CD4-positive, CD25-positive, alpha-beta regulatory T cell (primary cell): ENCODE data around the gene ZNF536. TPM values are rescaled to one million over a fixed set of nuclear protein-coding genes. Genes with fewer than 3 reads are reported as not detected.

Source experiments
- ATAC-seq, 2 donors: fragments of 150-1000 bp; cut with Tn5 transposase; one replicate each; pipeline ENCODE4 v1.10.0; 2021; ENCODE audit warnings: low read depth in 2 of 2, moderate number of reproducible peaks in 2 of 2, moderate library complexity in 1 of 2
- DNase-seq, 3 donors: peaks; one replicate each; pipeline versions ENCODE4 v3.0.0 to v3.0.0-alpha.2; 2012 to 2022; ENCODE audit warnings: mixed read lengths in 1 of 3
- H3K27ac ChIP-seq: one replicate; pipeline ENCODE4 v1.7.0; 2013; ENCODE audit warnings: mild to moderate bottlenecking, low read length; ENCODE audit not compliant: insufficient read depth, poor library complexity, severe bottlenecking
- H3K27me3 ChIP-seq: one replicate; pipeline ENCODE4 v1.7.0; 2013; ENCODE audit warnings: low read length; ENCODE audit not compliant: control insufficient read depth, insufficient read depth
- H3K36me3 ChIP-seq: one replicate; pipeline ENCODE4 v1.7.0; 2013; ENCODE audit warnings: mild to moderate bottlenecking, low read length, moderate library complexity; ENCODE audit not compliant: control insufficient read depth, insufficient read depth
- H3K4me1 ChIP-seq: 2 replicates; pipeline ENCODE4 v1.7.0; 2013; ENCODE audit warnings: mild to moderate bottlenecking, low read length; ENCODE audit not compliant: insufficient read depth, control insufficient read depth, poor library complexity, severe bottlenecking
- H3K4me3 ChIP-seq: one replicate; pipeline ENCODE4 v1.7.0; 2013; ENCODE audit warnings: low read depth, mild to moderate bottlenecking, low read length, moderate library complexity
- H3K9me3 ChIP-seq, 2 experiments: 1 replicate in 1 of 2; 2 replicates in 1 of 2; pipeline ENCODE4 v1.7.0; 2013; ENCODE audit warnings: low read length in 2 of 2, mild to moderate bottlenecking in 1 of 2, moderate library complexity in 1 of 2; ENCODE audit not compliant: control insufficient read depth in 2 of 2
- H3K27ac Mint-ChIP-seq, 3 donors: one replicate each; pipeline ENCODE4 v1.8.0; 2020 to 2022; ENCODE audit warnings: mild to moderate bottlenecking in 3 of 3, mixed read lengths in 3 of 3, moderate library complexity in 2 of 3
- H3K27me3 Mint-ChIP-seq: one replicate; pipeline ENCODE4 v1.8.0; 2022; ENCODE audit warnings: mild to moderate bottlenecking, mixed read lengths
- H3K36me3 Mint-ChIP-seq: one replicate; pipeline ENCODE4 v1.8.0; 2020; ENCODE audit warnings: mixed read lengths
- H3K4me1 Mint-ChIP-seq, 4 donors: one replicate each; pipeline ENCODE4 v1.8.0; 2020 to 2022; ENCODE audit warnings: mixed read lengths in 4 of 4, mild to moderate bottlenecking in 1 of 4
- H3K4me3 Mint-ChIP-seq, 4 donors: one replicate each; pipeline ENCODE4 v1.8.0; 2020 to 2022; ENCODE audit warnings: mild to moderate bottlenecking in 4 of 4, mixed read lengths in 4 of 4, moderate library complexity in 3 of 4
- H3K9me3 Mint-ChIP-seq, 7 donors: one replicate each; pipeline ENCODE4 v1.8.0; 2020 to 2022; ENCODE audit warnings: mixed read lengths in 7 of 7, mild to moderate bottlenecking in 3 of 7, moderate library complexity in 2 of 7
- polyA plus RNA-seq, 4 donors: library from polyadenylated mRNA; unstranded; fragments of 300-500 nt; fragmentation: Illumina TruSeq; gene quantifications; one replicate each; pipeline ENCODE4 v1.2.3, GENCODE V29; 2021
- total RNA-seq: library from RNA; stranded (reverse); gene quantifications from one replicate; pipeline ENCODE4 v1.2.3, GENCODE V29; 2022

The ZNF536 gene
- total and polyA plus RNA-seq, 5 donors from 2014 or later = 0.14 to 0.63 (median 0.49) TPM; not detected in 1

GRCh38 chr19:30428844-30429243, 56.7 kb downstream of the ZNF536 start:
- no peaks in the 10 kb centered on the region for H3K27me3 Mint-ChIP-seq

GRCh38 chr19:30430206-30430734, 58.1 kb downstream of the ZNF536 start:
- ATAC-seq (no peak), DNase-seq (no peak)
- Mint-ChIP-seq H3K36me3 (no peaks in the 10 kb centered on the region), H3K27me3 (no peaks in the 10 kb centered on the region), H3K4me1 (no peaks in the 10 kb centered on the region), H3K4me3 (no peak overlapping the region), H3K27ac (no peak overlapping the region), H3K9me3 (peaks cover 0 to 5% (median 0%) of the 10 kb centered on the region in 7 donors)
- no peaks in the 10 kb centered on the region for H3K27me3 ChIP-seq
- H3K27ac ChIP-seq = no peak overlapping the region
- H3K36me3 ChIP-seq = no peaks in the 10 kb centered on the region
- H3K4me1 ChIP-seq = no peaks in the 10 kb centered on the region
- H3K4me3 ChIP-seq = no peak overlapping the region
- no peaks in the 10 kb centered on the region for H3K9me3 ChIP-seq

More at GRCh38 chr19:30428844-30429243, 56.7 kb downstream of the ZNF536 start:
- Histone ChIP-seq H3K27ac (no peak overlapping the region), H3K4me3 (no peak overlapping the region), H3K9me3 (no peaks in the 10 kb centered on the region), H3K36me3 (no peaks in the 10 kb centered on the region), H3K27me3 (no peaks in the 10 kb centered on the region), H3K4me1 (no peaks in the 10 kb centered on the region)
- Mint-ChIP-seq H3K27ac (no peak overlapping the region), H3K36me3 (no peaks in the 10 kb centered on the region), H3K4me1 (no peaks in the 10 kb centered on the region), H3K4me3 (no peak overlapping the region), H3K9me3 (peaks cover 0 to 8% (median 0%) of the 10 kb centered on the region in 7 donors)
- ATAC-seq = no peak
- no peak for DNase-seq

- H3K27me3 Mint-ChIP-seq = no peaks in the 10 kb centered on the region
- no peak for ATAC-seq
- H3K4me3 ChIP-seq = no peak overlapping the region
- DNase-seq = no peak
- no peak overlapping the region for H3K27ac Mint-ChIP-seq
- H3K36me3 Mint-ChIP-seq = no peaks in the 10 kb centered on the region
- no peak overlapping the region for H3K4me3 Mint-ChIP-seq
- H3K9me3 Mint-ChIP-seq = peaks cover 0 to 5% (median 2%) of the 10 kb centered on the region in 7 donors
- H3K9me3 ChIP-seq = no peaks in the 10 kb centered on the region
- H3K27me3 ChIP-seq = no peaks in the 10 kb centered on the region
- no peaks in the 10 kb centered on the region for H3K4me1 ChIP-seq
- no peaks in the 10 kb centered on the region for H3K36me3 ChIP-seq
- no peaks in the 10 kb centered on the region for H3K4me1 Mint-ChIP-seq
- H3K27ac ChIP-seq = no peak overlapping the region
These were observed 59.4 kb downstream of the ZNF536 start for GRCh38 chr19:30431591-30431990.

- DNase-seq (no peak), ATAC-seq (no peak)
- Histone ChIP-seq H3K36me3 (no peaks in the 10 kb centered on the region), H3K4me3 (no peak overlapping the region), H3K27me3 (no peaks in the 10 kb centered on the region), H3K27ac (no peak overlapping the region), H3K9me3 (no peaks in the 10 kb centered on the region), H3K4me1 (no peaks in the 10 kb centered on the region)
- Mint-ChIP-seq H3K4me1 (no peaks in the 10 kb centered on the region), H3K36me3 (no peaks in the 10 kb centered on the region), H3K9me3 (peaks cover 0 to 3% (median 0%) of the 10 kb centered on the region in 7 donors), H3K27me3 (no peaks in the 10 kb centered on the region), H3K4me3 (no peak overlapping the region), H3K27ac (no peak overlapping the region)
These were observed 62.8 kb downstream of the ZNF536 start for GRCh38 chr19:30434797-30435594.

- no peak overlapping the region for H3K27ac ChIP-seq
- ATAC-seq (no peak), DNase-seq (no peak)
- no peaks in the 10 kb centered on the region for H3K36me3 ChIP-seq
- H3K27me3 ChIP-seq = no peaks in the 10 kb centered on the region
- Mint-ChIP-seq H3K4me3 (no peak overlapping the region), H3K27me3 (peaks cover 7% of the 10 kb centered on the region), H3K4me1 (no peaks in the 10 kb centered on the region), H3K36me3 (no peaks in the 10 kb centered on the region), H3K9me3 (peaks cover 0 to 3% (median 0%) of the 10 kb centered on the region in 7 donors), H3K27ac (no peak overlapping the region)
- H3K4me3 ChIP-seq = no peak overlapping the region
- no peaks in the 10 kb centered on the region for H3K9me3 ChIP-seq
- H3K4me1 ChIP-seq = no peaks in the 10 kb centered on the region
These were observed 65.7 kb downstream of the ZNF536 start for GRCh38 chr19:30437869-30438268.

GRCh38 chr19:30439310-30439709, 67.1 kb downstream of the ZNF536 start:
- H3K9me3 Mint-ChIP-seq = peaks cover 0 to 3% (median 0%) of the 10 kb centered on the region in 7 donors
- H3K4me1 ChIP-seq = no peaks in the 10 kb centered on the region
- H3K36me3 Mint-ChIP-seq = no peaks in the 10 kb centered on the region
- H3K4me3 Mint-ChIP-seq = no peak overlapping the region
- H3K9me3 ChIP-seq = no peaks in the 10 kb centered on the region
- ATAC-seq = no peak
- H3K4me1 Mint-ChIP-seq = no peaks in the 10 kb centered on the region
- DNase-seq = no peak
- H3K27me3 Mint-ChIP-seq = peaks cover 7% of the 10 kb centered on the region
- H3K4me3 ChIP-seq = no peak overlapping the region
- H3K27me3 ChIP-seq = no peaks in the 10 kb centered on the region
- no peaks in the 10 kb centered on the region for H3K36me3 ChIP-seq
- no peak overlapping the region for H3K27ac ChIP-seq
- H3K27ac Mint-ChIP-seq = no peak overlapping the region

GRCh38 chr19:30441011-30441410, 68.8 kb downstream of the ZNF536 start:
- Mint-ChIP-seq H3K4me3 (no peak overlapping the region), H3K27ac (no peak overlapping the region), H3K9me3 (peaks cover 0 to 3% (median 0%) of the 10 kb centered on the region in 7 donors), H3K4me1 (no peaks in the 10 kb centered on the region), H3K36me3 (no peaks in the 10 kb centered on the region), H3K27me3 (peaks cover 7% of the 10 kb centered on the region)
- H3K27ac ChIP-seq = no peak overlapping the region
- H3K9me3 ChIP-seq = no peaks in the 10 kb centered on the region
- no peak overlapping the region for H3K4me3 ChIP-seq
- ATAC-seq (no peak), DNase-seq (no peak)
- H3K36me3 ChIP-seq = no peaks in the 10 kb centered on the region
- no peaks in the 10 kb centered on the region for H3K4me1 ChIP-seq
- no peaks in the 10 kb centered on the region for H3K27me3 ChIP-seq

GRCh38 chr19:30442674-30443073, 70.5 kb downstream of the ZNF536 start:
- Histone ChIP-seq H3K4me1 (no peaks in the 10 kb centered on the region), H3K27me3 (no peaks in the 10 kb centered on the region), H3K36me3 (no peaks in the 10 kb centered on the region), H3K27ac (no peak overlapping the region), H3K4me3 (no peak overlapping the region), H3K9me3 (no peaks in the 10 kb centered on the region)
- H3K9me3 Mint-ChIP-seq = peaks cover 0 to 2% (median 0%) of the 10 kb centered on the region in 7 donors
- no peak overlapping the region for H3K4me3 Mint-ChIP-seq
- H3K4me1 Mint-ChIP-seq = no peaks in the 10 kb centered on the region
- H3K36me3 Mint-ChIP-seq = no peaks in the 10 kb centered on the region
- DNase-seq (no peak), ATAC-seq (no peak)
- peaks cover 7% of the 10 kb centered on the region for H3K27me3 Mint-ChIP-seq
- no peak overlapping the region for H3K27ac Mint-ChIP-seq
